Measurements from ENCODE around the gene NCMAP.
"Not testable (repeated sequence)": the region's sequence is repeated elsewhere in the genome, so short reads cannot be mapped to it uniquely, and the experiment has no call there.

The NCMAP gene

DNA sequence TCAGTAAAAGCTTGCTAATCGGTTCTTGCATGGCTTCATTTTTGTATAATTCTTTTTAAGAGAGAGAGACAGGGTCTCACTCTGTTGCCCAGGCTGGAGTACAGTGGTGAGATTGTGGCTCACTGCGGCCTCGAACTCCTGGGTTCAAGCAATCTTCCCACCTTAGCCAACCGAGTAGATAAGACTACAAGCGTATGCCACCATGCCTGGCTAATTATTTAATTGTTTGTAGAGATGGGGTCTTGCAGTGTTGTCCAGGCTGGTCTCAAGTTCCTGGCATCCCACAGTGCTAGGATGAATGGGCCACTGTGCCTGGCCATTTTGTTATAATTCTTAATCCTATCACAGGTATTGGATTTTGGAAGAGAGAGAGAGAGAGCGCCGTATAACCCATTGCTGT lies 29.8 kb upstream of the NCMAP start:
- Histone ChIP-seq H3K9ac (ENCODE audit: low read length) (no peak overlapping the region), H3K4me1 (ENCODE audit: control insufficient read depth, low read depth, low read length) (no peaks in the 10 kb centered on the region), H3K9me3 (ENCODE audit: control insufficient read depth, low read depth, low read length) (no peaks in the 10 kb centered on the region), H3K27me3 (ENCODE audit: control insufficient read depth, insufficient read depth, low read length) (no peaks in the 10 kb centered on the region), H3K4me3 (ENCODE audit: low read length) (no peak overlapping the region), H3K36me3 (ENCODE audit: control insufficient read depth, low read depth, low read length) (no peaks in the 10 kb centered on the region), H3K27ac (ENCODE audit: low read length) (no peak overlapping the region)

GRCh38 chr1:24526940-24527542 lies 28.8 kb upstream of the NCMAP start:
- no peaks in the 10 kb centered on the region for H3K36me3 ChIP-seq (ENCODE audit: control insufficient read depth, low read depth, low read length)
- no peaks in the 10 kb centered on the region for H3K9me3 ChIP-seq (ENCODE audit: control insufficient read depth, low read depth, low read length)
- no peak overlapping the region for H3K27ac ChIP-seq (ENCODE audit: low read length)
- no peak overlapping the region for H3K4me3 ChIP-seq (ENCODE audit: low read length)
- H3K4me1 ChIP-seq (ENCODE audit: control insufficient read depth, low read depth, low read length), result no peaks in the 10 kb centered on the region
- no peak overlapping the region for H3K9ac ChIP-seq (ENCODE audit: low read length)
- no peaks in the 10 kb centered on the region for H3K27me3 ChIP-seq (ENCODE audit: control insufficient read depth, insufficient read depth, low read length)

GRCh38 chr1:24528744-24529143 lies 27.1 kb upstream of the NCMAP start:
- no peaks in the 10 kb centered on the region for H3K4me1 ChIP-seq (ENCODE audit: control insufficient read depth, low read depth, low read length)
- no peaks in the 10 kb centered on the region for H3K9me3 ChIP-seq (ENCODE audit: control insufficient read depth, low read depth, low read length)
- H3K9ac ChIP-seq (ENCODE audit: low read length), result no peak overlapping the region
- H3K27ac ChIP-seq (ENCODE audit: low read length), result no peak overlapping the region
- H3K27me3 ChIP-seq (ENCODE audit: control insufficient read depth, insufficient read depth, low read length), result no peaks in the 10 kb centered on the region
- no peaks in the 10 kb centered on the region for H3K36me3 ChIP-seq (ENCODE audit: control insufficient read depth, low read depth, low read length)
- no peak overlapping the region for H3K4me3 ChIP-seq (ENCODE audit: low read length)

GRCh38 chr1:24529292-24529691 lies 26.6 kb upstream of the NCMAP start:
- not testable (repeated sequence) for H3K9ac ChIP-seq (ENCODE audit: low read length); H3K9me3 ChIP-seq (ENCODE audit: control insufficient read depth, low read depth, low read length); H3K27ac ChIP-seq (ENCODE audit: low read length); H3K27me3 ChIP-seq (ENCODE audit: control insufficient read depth, insufficient read depth, low read length); H3K4me3 ChIP-seq (ENCODE audit: low read length); H3K36me3 ChIP-seq (ENCODE audit: control insufficient read depth, low read depth, low read length); H3K4me1 ChIP-seq (ENCODE audit: control insufficient read depth, low read depth, low read length)

DNA sequence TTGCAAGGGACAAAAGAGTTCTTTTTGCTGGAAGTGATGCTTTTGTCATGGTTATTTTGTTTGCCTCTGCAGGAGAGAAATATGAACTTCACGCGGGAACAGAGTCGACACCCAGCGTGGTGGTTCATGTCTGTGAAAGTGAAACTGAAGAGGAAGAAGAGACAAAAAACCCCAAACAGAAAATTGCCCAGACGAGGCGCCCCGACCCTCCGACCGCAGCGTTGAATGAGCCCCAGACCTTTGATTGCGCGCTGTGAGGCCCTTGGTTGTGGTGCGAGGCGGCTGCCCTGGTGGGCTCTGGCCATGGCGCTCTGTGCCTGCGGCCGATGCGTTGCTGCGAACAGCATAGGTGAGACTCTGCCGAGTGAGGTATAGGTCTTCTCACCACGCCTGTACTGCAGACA lies 20.9 kb upstream of the NCMAP start:
- no peak overlapping the region for H3K4me3 ChIP-seq (ENCODE audit: low read length)
- H3K27ac ChIP-seq (ENCODE audit: low read length), result no peak overlapping the region
- H3K9ac ChIP-seq (ENCODE audit: low read length), result no peak overlapping the region
- H3K4me1 ChIP-seq (ENCODE audit: control insufficient read depth, low read depth, low read length), result peaks cover 10% of the 10 kb centered on the region
- H3K27me3 ChIP-seq (ENCODE audit: control insufficient read depth, insufficient read depth, low read length), result no peaks in the 10 kb centered on the region
- no peaks in the 10 kb centered on the region for H3K9me3 ChIP-seq (ENCODE audit: control insufficient read depth, low read depth, low read length)
- no peaks in the 10 kb centered on the region for H3K36me3 ChIP-seq (ENCODE audit: control insufficient read depth, low read depth, low read length)

GRCh38 chr1:24535778-24536177 lies 20.1 kb upstream of the NCMAP start:
- peaks cover 10% of the 10 kb centered on the region for H3K4me1 ChIP-seq (ENCODE audit: control insufficient read depth, low read depth, low read length)
- no peak overlapping the region for H3K27ac ChIP-seq (ENCODE audit: low read length)
- H3K27me3 ChIP-seq (ENCODE audit: control insufficient read depth, insufficient read depth, low read length), result no peaks in the 10 kb centered on the region
- H3K9ac ChIP-seq (ENCODE audit: low read length), result no peak overlapping the region
- H3K36me3 ChIP-seq (ENCODE audit: control insufficient read depth, low read depth, low read length), result no peaks in the 10 kb centered on the region
- H3K9me3 ChIP-seq (ENCODE audit: control insufficient read depth, low read depth, low read length), result no peaks in the 10 kb centered on the region
- no peak overlapping the region for H3K4me3 ChIP-seq (ENCODE audit: low read length)

DNA sequence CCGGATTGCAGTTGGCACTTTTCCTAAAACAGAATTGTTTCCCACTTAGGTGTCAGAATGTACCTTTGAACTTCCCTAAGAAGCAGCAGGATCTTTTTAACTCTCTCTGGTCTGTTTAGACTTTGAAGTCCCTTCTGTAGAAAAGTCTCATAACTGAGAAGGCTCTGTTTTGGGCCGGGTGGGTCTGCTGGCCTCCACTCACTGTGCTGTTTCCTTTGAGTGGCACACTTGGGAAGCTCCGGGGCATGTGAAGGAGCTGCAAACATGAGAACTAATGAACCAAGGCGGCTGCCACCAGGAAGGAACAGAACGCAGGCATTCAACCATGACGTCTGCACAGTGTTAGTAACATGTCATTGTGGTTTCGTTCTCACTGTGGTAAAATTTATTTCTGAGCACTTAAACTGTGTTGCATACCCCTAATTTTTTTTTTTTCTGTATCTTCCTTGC lies 19.5 kb upstream of the NCMAP start:
- Histone ChIP-seq H3K9me3 (ENCODE audit: control insufficient read depth, low read depth, low read length) (no peaks in the 10 kb centered on the region), H3K9ac (ENCODE audit: low read length) (no peak overlapping the region), H3K27me3 (ENCODE audit: control insufficient read depth, insufficient read depth, low read length) (no peaks in the 10 kb centered on the region), H3K4me1 (ENCODE audit: control insufficient read depth, low read depth, low read length) (peaks cover 15% of the 10 kb centered on the region), H3K4me3 (ENCODE audit: low read length) (no peak overlapping the region), H3K36me3 (ENCODE audit: control insufficient read depth, low read depth, low read length) (no peaks in the 10 kb centered on the region), H3K27ac (ENCODE audit: low read length) (no peak overlapping the region)

- no peaks in the 10 kb centered on the region for H3K9me3 ChIP-seq (ENCODE audit: control insufficient read depth, low read depth, low read length)
- no peaks in the 10 kb centered on the region for H3K36me3 ChIP-seq (ENCODE audit: control insufficient read depth, low read depth, low read length)
- H3K9ac ChIP-seq (ENCODE audit: low read length), result no peak overlapping the region
- peaks cover 18% of the 10 kb centered on the region for H3K4me1 ChIP-seq (ENCODE audit: control insufficient read depth, low read depth, low read length)
- no peaks in the 10 kb centered on the region for H3K27me3 ChIP-seq (ENCODE audit: control insufficient read depth, insufficient read depth, low read length)
- no peak overlapping the region for H3K27ac ChIP-seq (ENCODE audit: low read length)
- H3K4me3 ChIP-seq (ENCODE audit: low read length), result no peak overlapping the region
Observed at GRCh38 chr1:24540051-24540905, 15.6 kb upstream of the NCMAP start.

GRCh38 chr1:24540906-24541710 lies 14.8 kb upstream of the NCMAP start:
- Histone ChIP-seq H3K4me1 (ENCODE audit: control insufficient read depth, low read depth, low read length) (peaks cover 16% of the 10 kb centered on the region), H3K9ac (ENCODE audit: low read length) (no peak overlapping the region), H3K9me3 (ENCODE audit: control insufficient read depth, low read depth, low read length) (no peaks in the 10 kb centered on the region), H3K4me3 (ENCODE audit: low read length) (no peak overlapping the region), H3K27ac (ENCODE audit: low read length) (no peak overlapping the region), H3K36me3 (ENCODE audit: control insufficient read depth, low read depth, low read length) (no peaks in the 10 kb centered on the region), H3K27me3 (ENCODE audit: control insufficient read depth, insufficient read depth, low read length) (no peaks in the 10 kb centered on the region)

GRCh38 chr1:24541711-24542346 lies 14.1 kb upstream of the NCMAP start:
- Histone ChIP-seq H3K4me1 (ENCODE audit: control insufficient read depth, low read depth, low read length) (peaks cover 9% of the 10 kb centered on the region), H3K9ac (ENCODE audit: low read length) (no peak overlapping the region), H3K27ac (ENCODE audit: low read length) (no peak overlapping the region), H3K4me3 (ENCODE audit: low read length) (no peak overlapping the region), H3K27me3 (ENCODE audit: control insufficient read depth, insufficient read depth, low read length) (no peaks in the 10 kb centered on the region), H3K36me3 (ENCODE audit: control insufficient read depth, low read depth, low read length) (no peaks in the 10 kb centered on the region), H3K9me3 (ENCODE audit: control insufficient read depth, low read depth, low read length) (no peaks in the 10 kb centered on the region)

- H3K27ac ChIP-seq (ENCODE audit: low read length), result no peak overlapping the region
- no peak overlapping the region for H3K9ac ChIP-seq (ENCODE audit: low read length)
- no peaks in the 10 kb centered on the region for H3K27me3 ChIP-seq (ENCODE audit: control insufficient read depth, insufficient read depth, low read length)
- no peaks in the 10 kb centered on the region for H3K36me3 ChIP-seq (ENCODE audit: control insufficient read depth, low read depth, low read length)
- peaks cover 8% of the 10 kb centered on the region for H3K4me1 ChIP-seq (ENCODE audit: control insufficient read depth, low read depth, low read length)
- no peak overlapping the region for H3K4me3 ChIP-seq (ENCODE audit: low read length)
- H3K9me3 ChIP-seq (ENCODE audit: control insufficient read depth, low read depth, low read length), result no peaks in the 10 kb centered on the region
Observed at GRCh38 chr1:24544239-24544638, 11.6 kb upstream of the NCMAP start.

All from iPS-18a (cell line).